NCI-H2227 (cell line): Measurements from ENCODE around the gene AFDN.

Source experiments
- DNase-seq: peaks from one replicate; lab custom pipeline; 2025; ENCODE audit not compliant: unreplicated experiment; lab: John Stamatoyannopoulos, UW

AFDN gene

DNA sequence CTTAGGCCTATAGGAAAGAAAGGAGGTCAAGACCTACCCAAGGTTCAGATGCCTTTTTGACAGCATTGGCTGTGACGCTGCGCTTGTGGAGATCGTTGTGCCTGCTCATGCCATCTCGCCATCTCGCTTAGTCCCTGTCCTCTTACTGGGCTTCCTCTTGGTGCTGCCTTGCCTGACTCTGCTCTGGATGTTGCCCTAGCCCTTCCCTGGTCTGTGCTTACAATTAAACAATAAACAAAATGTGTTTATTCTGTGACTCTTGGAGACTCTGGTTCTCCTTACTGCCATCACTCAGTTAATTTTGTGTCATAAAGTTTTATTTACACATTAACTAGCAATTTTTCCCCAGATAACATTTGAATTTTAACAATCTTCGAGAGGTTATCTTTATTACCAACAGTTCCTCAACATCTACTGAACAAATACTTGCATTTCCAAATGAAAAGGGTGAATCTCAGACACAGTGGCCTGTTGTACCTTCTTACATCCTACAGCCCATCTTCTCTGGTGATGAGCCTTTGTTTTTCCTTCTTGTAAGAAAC lies 11.6 kb downstream of the AFDN start:
- DNase-seq: no peak

DNA sequence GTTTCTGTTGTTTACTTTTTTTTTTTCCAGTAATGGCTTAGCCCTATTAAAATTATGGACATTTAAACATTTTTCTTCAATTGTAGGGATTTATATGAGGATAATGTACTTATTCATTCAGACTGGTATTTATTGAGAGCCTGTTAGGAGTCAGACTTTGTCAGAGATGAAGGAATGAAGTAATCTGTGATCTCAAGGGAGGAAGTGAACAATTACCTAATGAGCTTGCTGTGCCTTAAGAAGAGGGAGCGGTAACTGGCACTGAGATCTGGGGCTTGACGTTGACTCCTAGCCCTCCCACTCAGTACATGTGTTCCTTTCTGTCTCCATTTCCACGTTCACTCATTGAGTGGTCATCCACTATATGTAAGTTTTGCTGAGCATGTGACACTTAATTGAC lies 12.6 kb downstream of the AFDN start:
- no peak for DNase-seq

DNA sequence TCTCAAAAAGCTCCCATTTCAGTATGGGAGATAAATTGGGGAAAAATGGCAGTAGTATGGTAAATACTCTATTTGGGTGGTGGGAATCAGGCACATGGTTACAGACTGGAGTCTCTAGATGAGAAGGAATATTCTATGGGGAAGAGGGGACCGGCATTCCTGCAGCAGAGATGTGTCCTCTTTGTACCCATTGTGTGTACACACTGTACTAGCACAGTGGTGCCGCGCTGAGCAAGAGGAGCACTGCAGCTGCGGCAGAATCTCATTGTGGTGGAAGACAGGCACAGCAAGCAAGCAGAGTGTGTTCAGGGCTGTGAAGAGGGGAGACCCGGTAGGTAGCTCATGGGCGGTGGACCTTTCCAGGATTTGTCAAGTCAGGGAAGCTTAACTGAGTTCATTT lies 13.0 kb downstream of the AFDN start:
- no peak for DNase-seq

DNA sequence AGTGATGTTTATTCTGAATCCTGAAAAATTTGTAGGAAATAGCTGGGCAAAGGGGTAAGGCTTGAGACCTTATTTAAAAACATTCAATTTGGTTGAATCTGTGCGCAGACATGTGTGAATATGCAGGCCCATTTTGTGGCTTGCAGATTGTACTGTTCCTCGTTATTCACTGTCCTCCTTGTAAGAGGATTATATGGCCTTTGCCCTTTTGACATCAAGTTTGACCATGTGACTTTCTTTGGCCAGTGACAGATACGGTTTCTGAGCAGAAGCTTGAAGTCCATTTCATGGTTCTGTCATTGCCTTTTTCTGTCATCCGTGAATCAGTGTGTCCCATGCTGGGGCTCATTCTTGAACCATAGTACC lies 13.4 kb downstream of the AFDN start:
- DNase-seq: no peak

DNA sequence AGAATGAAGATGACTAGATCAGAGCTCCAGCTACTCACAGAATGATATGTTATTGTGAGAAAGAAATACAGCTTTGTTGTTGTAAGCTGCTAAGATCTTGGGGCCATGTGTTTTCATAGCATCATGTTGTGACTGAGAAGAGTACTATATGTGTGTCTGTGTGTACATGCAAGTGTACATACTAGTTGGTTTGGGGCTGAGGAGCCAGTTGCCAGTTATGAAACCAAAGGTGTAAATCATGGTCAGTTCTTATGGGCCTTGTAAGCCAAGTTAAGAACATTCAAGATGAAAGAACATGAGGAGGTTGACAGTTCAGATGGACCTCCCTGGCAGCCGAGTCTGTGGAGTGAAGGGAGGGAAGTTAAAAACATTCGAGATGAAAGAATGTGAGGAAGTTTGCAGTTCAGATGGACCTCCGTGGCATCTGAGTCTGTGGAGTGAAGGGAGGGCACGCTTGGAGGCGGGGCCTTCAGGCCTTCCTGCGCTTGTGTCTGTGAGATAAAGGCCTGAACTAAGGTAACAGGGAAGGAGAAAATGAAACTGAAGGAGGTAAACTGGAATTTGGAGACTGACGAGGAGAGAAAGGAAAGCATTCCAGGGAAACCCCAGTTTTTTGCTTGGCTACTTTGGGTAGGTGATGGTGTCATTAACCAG lies 13.9 kb downstream of the AFDN start:
- no peak for DNase-seq

DNA sequence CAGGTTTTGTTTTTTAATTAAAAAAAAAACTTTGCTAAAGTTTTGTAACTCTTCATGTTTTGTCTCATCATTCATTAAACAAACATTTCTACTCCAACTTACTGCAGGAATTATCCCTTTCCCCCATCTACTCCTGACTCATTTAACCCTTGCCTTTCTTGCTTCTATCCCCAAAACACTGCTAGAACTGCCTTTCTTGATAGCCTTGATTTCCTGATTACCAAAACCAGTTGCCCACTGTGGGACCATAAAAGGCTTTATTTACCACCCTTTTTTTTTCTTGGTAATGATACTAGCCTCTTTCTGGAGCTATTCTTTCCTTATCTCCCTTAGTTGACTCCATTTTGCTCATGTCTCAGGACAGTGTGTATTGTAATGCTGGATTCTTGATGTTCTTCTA lies 15.3 kb downstream of the AFDN start:
- no peak for DNase-seq

DNA sequence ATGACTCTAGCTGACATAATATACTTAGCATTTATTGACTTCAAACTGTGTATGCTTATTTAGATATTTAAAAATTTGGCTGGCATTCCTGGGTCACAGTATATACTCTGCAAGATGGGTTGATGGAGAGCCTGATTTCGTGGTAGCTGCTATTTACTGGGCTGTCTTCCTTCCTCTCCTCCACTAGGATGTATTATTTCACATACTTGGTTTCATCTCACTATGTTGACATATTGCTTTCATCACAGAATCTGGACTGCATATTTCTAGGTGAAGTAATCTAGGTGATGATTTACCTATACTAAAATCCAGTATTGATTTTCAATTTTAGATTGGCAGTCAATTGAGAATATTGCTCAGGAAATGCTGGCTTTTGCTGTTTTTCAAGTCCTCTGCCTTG lies 15.7 kb downstream of the AFDN start:
- no peak for DNase-seq

DNA sequence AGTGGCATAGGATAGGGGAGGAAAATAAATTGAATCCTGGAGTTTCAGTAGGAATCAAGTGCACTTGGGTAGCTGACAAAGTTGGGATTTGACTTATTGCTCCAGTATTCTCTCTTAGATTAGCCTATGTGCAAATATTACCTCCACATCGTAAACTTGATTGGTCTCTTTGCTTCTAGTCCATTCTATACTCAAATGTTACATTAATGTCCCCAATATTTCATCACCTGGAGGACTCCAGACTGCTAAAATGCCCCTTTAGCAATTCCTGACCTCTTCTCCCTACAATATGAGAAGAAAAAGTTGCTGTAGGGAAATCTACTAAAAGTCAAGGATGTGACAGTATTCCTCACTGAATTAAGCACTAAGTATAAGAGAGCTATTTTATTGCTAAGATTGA lies 16.3 kb downstream of the AFDN start:
- DNase-seq: no peak

DNA sequence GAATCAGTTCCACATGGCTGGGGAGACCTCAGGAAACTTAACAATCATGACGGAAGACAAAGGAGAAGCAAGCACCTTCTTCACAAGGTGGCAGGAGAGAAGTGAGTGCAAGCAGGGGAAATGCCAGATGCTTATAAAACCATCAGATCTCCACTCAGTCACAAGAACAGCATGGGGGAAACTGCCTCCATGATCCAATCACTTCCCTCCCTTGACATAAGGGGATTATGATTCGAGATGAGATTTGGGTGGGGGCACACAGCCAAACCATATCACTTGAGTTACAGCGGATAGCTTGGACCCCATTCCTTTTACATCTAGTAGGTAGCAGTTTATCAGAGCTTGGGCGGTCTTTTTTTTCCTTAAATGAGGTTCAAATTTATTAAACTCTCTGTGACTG lies 19.1 kb downstream of the AFDN start:
- DNase-seq: no peak

DNA sequence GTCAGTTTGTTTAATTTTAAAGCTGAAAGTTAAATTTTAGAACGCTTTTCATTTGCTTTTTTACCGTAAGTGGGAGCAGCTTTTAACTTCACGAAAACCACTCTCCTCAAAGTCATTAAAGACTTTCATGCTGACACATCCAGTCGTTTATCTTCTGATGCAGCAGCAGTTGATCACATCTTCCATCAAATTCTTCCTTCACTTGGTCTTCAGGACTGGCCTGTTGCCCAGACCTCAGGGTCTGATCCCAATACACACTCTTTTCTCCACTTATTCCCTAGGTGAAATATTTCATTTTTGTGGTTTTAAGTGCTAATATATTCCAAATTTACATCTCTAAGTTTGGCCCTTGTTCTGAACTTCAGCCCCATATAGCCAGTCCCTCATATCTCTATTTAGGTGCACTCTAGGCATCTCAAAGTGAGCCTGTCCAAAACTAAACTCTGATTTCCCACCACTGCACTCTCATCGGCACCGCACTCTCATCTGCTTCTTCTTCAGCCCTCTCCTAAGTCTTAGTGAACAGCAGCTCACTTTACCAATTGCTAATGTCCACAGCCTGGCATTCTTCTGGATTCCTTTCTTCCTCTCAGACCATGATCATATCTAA lies 20.4 kb downstream of the AFDN start:
- no peak for DNase-seq

DNA sequence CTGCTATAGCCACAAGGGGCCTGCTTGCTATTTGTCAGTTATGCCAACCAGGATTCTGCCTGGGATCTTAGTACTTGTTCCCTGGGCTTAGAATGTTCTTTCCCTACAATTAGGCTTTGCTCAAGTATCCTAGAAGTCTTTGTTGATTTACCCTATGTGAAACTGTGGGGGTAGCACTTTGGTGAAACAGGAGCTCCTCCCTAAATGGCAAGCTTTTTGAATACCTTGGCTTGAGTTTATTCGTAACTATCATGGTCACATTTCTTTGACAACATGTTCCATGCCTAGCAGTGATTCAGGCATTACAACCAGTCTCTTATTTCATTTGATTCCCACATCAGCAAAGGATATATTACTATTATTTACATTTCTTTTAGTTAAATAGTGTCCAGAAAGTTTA lies 21.2 kb downstream of the AFDN start:
- no peak for DNase-seq

DNA sequence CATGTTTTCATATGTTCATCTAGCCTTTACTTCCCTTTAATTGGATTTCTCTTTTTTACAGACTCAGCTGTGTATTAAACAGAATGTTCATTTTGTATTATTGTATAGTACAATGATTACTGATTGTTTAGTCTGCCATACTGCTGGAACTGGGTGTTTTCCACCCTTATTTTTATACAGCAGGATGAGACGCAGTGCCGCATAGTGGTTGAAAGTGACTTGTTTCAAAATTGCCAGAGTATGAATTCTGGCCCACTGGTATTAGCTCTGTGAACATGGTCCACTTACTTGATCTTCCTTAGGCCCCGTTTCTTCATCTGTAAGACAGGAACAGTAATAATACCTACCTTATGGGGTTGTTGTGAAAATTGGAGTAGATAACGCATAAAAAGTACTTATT lies 22.1 kb downstream of the AFDN start:
- DNase-seq: no peak

DNA sequence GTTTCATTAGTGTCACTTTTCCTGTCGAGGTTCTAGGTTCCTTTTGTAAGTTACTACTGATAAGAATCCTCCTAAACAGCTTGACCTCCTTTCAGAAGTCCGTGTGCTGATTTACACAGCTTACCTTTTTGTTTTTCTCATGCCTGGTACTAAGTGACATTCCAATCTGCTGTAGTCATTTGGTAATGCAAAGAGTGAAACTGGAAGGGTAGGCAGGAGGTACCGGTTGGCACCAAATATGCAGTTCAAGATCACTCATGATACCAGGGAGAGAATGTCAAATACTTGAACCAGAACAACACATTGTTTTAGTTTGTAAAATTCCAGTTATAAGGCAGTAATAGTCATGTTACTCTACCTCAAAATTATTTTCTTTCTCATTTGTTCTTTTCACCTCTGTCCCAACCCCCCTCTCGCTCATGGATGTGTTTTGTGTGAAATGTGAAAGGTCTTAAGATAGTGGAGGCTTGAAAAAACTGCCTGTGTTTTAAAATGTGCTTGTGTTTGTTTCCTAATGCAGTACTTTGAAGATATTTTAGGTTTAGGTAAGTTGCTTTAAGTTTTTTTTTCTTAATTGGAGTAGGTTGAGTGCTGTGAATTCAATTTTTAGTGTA lies 23.2 kb downstream of the AFDN start:
- no peak for DNase-seq

DNA sequence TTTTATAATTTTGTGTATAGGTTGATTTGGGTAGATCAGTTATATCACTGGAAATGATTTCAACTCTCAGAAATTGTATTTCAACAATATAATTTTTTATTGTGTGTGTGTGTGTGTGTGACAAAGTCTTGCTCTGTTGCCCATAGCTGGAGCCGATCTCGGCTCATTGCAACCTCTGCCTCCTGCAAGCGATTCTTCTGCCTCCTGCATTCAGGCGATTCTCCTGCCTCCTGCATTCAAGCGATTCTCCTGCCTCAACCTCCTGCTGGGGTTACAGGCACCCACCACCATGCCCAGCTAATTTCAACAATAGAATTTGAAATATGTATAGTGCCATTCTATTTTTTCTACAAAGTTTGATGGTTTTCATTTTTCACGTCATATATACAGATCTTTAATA lies 24.1 kb downstream of the AFDN start:
- no peak for DNase-seq

DNA sequence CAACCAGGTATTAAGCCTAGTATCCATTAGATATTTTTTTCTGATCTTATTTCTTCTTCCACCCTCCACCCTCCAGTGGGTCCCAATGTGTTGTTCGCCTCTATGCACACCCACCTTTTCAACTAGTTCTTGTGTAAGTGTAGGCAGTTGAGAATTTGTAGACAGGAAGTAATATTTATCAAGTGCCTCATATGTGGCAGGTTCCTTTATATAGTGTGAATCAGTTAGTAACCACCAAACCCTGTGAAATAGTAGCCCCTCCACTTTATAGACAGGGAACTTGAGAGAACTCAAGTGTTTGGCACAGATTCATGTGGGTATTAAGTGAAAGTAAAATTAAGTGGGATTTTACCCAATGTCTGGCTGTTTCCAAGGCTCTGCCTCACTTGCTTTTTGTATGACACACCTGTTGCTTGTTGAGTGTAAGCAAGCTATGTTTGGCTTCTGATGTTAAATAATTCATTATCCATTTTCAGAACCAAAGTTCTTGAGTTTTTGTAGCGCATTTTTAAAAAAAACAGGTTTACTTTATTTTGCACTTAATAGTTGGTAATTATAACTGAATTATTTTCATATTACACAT lies 24.8 kb downstream of the AFDN start:
- no peak for DNase-seq

DNA sequence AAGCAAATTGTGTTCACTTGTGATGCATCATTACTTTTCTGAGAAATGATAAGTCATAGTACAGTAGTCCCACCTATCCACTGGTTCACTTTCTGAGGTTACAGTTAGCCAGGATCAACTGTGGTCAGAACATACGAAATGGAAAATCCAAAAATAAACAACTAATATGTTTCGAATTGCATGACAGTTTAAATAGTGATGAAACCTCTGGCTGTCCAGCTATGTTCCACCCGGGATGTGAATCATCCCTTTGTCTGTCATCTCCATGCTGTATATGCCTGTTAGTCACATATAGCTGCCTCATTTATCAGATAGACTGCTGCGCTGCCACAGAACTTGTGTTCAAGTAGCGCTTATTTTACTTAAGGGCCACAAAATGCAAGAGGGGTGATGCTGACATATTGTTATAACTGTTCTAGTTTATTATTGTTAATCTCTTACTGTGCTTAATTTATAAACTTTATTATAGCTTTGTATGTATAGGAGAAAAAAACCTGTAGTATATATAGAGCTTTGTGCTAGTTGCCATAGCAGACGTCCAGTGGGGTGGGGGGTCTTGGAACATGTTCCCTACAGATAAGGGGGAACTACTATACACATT lies 29.2 kb downstream of the AFDN start:
- no peak for DNase-seq

DNA sequence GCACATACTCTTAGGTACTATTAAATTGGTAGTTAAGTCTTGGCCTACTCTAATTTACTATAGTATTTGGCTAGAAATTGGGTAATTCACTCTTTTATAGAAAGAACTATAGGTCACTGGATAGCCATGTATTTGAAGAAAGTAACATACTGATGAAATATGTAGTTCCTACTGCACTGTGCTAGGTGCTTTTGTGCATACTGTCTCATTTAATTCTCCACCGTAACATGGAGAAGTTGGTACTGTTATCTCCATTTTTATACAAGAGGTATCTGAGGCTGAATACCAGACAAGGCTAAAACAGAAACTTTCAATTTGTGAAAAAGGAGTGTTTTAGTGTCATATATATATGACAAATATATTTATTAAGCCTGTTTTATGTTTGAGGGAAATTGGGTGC lies 29.8 kb downstream of the AFDN start:
- no peak for DNase-seq

DNA sequence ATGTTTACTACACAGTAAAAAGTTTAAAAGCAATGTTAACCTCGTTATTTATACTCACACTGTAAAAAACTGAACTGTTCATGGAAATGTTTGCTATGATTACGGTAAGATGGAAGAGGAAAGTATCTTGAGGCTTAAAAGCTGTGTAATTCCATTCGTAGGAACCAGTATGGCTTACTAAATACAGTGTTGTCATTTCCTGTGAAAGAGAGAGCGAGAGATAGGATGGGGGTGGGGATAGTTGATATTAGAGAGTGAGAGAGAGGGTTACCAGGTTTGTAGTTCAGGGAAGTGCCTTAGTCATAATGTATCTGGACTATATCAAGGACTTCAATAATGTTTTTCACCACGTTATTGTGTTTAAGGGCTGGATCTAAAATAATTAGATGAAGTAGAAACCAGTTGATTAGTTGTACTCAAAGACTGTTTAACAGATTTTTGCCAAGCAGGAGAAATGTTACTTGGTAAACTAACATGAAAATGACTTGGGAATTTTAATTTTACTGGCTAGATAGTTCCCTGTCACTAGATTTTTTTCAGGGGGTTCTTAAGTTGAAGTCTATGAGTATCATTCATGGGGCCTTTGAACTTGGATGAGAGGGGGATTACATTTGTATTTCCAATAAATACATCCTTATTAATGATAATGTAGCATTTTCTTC lies 30.4 kb downstream of the AFDN start:
- no peak for DNase-seq

DNA sequence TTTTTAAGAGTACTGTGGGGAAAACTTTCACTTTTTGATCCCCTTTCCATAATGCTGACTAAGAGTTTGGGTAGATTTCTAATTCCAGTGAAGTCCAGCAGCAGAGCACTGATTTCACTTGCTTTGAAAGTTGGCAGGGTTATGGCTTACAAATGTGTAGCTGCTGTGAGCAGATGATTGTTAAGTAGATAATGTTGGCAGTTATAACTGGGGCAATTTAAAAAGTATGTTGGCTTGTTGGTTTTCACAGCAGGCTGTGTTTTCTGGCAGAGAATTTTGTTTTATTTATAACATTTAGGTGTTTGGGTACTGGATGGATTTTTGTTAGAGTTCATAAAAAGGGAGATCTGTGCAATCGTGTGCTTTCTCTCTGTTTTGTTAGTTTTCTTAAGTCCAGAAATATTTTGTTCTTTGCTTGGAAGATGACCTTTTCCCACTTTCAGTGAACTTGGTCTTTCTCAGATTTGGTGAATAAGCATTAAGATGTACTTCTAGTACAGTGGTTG lies 31.4 kb downstream of the AFDN start:
- no peak for DNase-seq

DNA sequence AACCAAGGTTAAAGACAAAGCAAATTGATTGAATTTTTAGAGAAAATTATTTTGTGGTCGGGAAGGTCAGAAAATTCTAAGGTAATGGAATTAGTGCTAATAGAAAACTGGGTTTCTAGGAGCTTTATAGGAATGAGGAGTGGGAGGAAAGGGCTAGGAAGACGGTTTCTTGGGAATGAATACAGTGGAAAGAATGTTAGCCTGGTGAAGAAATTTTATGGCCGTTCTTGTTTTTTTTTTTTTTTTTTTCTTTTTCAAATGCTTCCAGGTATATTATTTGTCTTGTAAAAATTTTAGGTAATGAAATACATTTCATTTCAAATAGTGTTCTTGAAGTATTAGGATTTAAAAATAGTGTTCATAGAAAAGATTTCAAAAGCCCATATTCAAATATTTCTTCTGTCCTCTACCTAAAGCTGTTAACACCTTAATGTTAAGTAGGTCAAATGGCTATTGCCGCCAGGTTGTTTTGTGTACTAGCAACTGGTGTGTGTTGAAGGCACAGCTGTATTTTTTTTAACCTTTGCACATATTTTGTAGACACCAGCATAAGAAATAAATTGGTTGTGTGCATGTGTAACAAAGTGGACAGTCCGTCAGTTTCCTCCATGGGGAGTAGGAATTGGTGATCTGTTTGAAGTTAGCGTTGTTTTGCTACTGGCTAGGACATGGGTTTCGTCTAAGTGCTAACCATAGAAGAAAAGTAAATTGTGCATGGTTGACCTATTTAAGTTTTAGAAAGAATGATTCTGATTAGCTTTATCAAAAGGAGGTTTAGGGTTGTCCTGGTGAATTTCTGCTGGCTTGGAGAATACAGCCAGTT lies 32.3 kb downstream of the AFDN start:
- no peak for DNase-seq
